A673 (cell line): ENCODE results near the gene TMEM242. TPM values are rescaled to one million over a fixed set of nuclear protein-coding genes. Genes with fewer than 3 reads are reported as not detected.
A peak's percentile ranks its signal among the peaks of the same experiment; 100 is the strongest.

Experiments
- BruUV-seq: library from RNA; stranded (reverse); fragments of 400-500 nt; replicated peaks from 2 replicates; lab custom pipeline; 2021; lab: Mats Ljungman, UMichigan
- CTCF ChIA-PET: fragments of 300-600 bp; sonication (Branson Sonifier 250); formaldehyde crosslinking; loops from one replicate; lab custom pipeline; 2022; ENCODE audit warnings: antibody characterized with exemption; lab: Charles Lee
- POLR2A ChIA-PET: fragments of 300-600 bp; sonication (Branson Sonifier 250); formaldehyde crosslinking; loops from one replicate; lab custom pipeline; 2022; ENCODE audit warnings: antibody characterized with exemption; ENCODE audit not compliant: low non-redundant PET; lab: Charles Lee
- DNase-seq: peaks from one replicate; pipeline ENCODE4 v3.0.0-alpha.2; 2015; ENCODE audit warnings: low spot score
- H3K27ac ChIP-seq: fragments of 200-600 bp; sonication (generic); 2 replicates; pipeline ENCODE4 v1.5.1; 2016; ENCODE audit warnings: mixed run types, low read depth, mild to moderate bottlenecking, mixed read lengths, antibody characterized with exemption, low read length; ENCODE audit not compliant: poor library complexity, severe bottlenecking
- H3K27me3 ChIP-seq: fragments of 200-600 bp; sonication (generic); replicated peaks from 2 replicates; pipeline ENCODE4 v1.6.1; 2017; ENCODE audit warnings: mixed run types, low read depth, mild to moderate bottlenecking, mixed read lengths, antibody characterized with exemption, low read length; ENCODE audit not compliant: insufficient read depth, poor library complexity
- H3K36me3 ChIP-seq: fragments of 200-600 bp; sonication (generic); 2 replicates; pipeline ENCODE4 v1.6.1; 2016; ENCODE audit warnings: mixed run types, mild to moderate bottlenecking, mixed read lengths, antibody characterized with exemption, low read length; ENCODE audit not compliant: insufficient read depth, poor library complexity, severe bottlenecking
- H3K4me1 ChIP-seq: fragments of 200-600 bp; sonication (generic); 2 replicates; pipeline ENCODE4 v1.6.1; 2017; ENCODE audit warnings: mixed run types, mild to moderate bottlenecking, mixed read lengths, antibody characterized with exemption, low read length; ENCODE audit not compliant: insufficient read depth, poor library complexity, severe bottlenecking
- H3K4me3 ChIP-seq: fragments of 200-600 bp; sonication (generic); 2 replicates; pipeline ENCODE4 v1.5.1; 2016; ENCODE audit warnings: low read depth, mixed run types, mild to moderate bottlenecking, mixed read lengths, low read length; ENCODE audit not compliant: poor library complexity, severe bottlenecking
- H3K9me3 ChIP-seq: fragments of 200-600 bp; sonication (generic); 2 replicates; pipeline ENCODE4 v1.6.1; 2016; ENCODE audit warnings: mixed run types, low read depth, mild to moderate bottlenecking, mixed read lengths, antibody characterized with exemption, low read length; ENCODE audit not compliant: poor library complexity, severe bottlenecking
- EZH2 ChIP-seq: fragments of 200-600 bp; sonication (generic); IDR thresholded peaks from 2 replicates; pipeline ENCODE4 v1.6.1; 2017; ENCODE audit warnings: borderline replicate concordance, low read depth, mild to moderate bottlenecking, mixed read lengths, antibody characterized with exemption, low read length; ENCODE audit not compliant: poor library complexity, severe bottlenecking
- intact Hi-C: fragments of 100-400 bp; cut with micrococcal nuclease; formaldehyde crosslinking; loops from one replicate; pipeline ENCODE4 v1.10.0; 2022; ENCODE audit not compliant: unreplicated experiment
- total RNA-seq: library from RNA; stranded (reverse); gene quantifications from 2 replicates; pipeline ENCODE4 v1.2.3, GENCODE V29; 2021
- TF ChIP-seq, protein P1 (sequence below): fragments of 300-800, 200-600 bp; sonication (generic); conservative IDR thresholded peaks from 2 replicates; pipeline ENCODE4 v1.5.1; 2017; ENCODE audit warnings: low read depth, mild to moderate bottlenecking, antibody characterized with exemption, low read length, moderate library complexity, mixed read lengths

The TMEM242 gene
- total RNA-seq, 1 experiment from 2014 or later = 13.2 TPM

GRCh38 chr6:157272866-157273755 is 50.2 kb downstream of the TMEM242 start:
- ChIA-PET CTCF (interaction anchor here (0.9 kb wide), 1 partner anchor 114 kb away, joined by 3 read pairs; no protein-coding TSS in a partner anchor), POLR2A (interaction anchor here (0.5 kb wide), 1 partner anchor 490 kb away, joined by 3 read pairs; no protein-coding TSS in a partner anchor)
- Histone ChIP-seq H3K27ac (no peak overlapping the region), H3K4me1 (peaks cover 14% of the 10 kb centered on the region), H3K4me3 (no peak overlapping the region), H3K36me3 (no peaks in the 10 kb centered on the region), H3K9me3 (no peaks in the 10 kb centered on the region), H3K27me3 (no peaks in the 10 kb centered on the region)
- TF ChIP-seq EZH2 = no peak
- TF ChIP-seq, protein P1, sequence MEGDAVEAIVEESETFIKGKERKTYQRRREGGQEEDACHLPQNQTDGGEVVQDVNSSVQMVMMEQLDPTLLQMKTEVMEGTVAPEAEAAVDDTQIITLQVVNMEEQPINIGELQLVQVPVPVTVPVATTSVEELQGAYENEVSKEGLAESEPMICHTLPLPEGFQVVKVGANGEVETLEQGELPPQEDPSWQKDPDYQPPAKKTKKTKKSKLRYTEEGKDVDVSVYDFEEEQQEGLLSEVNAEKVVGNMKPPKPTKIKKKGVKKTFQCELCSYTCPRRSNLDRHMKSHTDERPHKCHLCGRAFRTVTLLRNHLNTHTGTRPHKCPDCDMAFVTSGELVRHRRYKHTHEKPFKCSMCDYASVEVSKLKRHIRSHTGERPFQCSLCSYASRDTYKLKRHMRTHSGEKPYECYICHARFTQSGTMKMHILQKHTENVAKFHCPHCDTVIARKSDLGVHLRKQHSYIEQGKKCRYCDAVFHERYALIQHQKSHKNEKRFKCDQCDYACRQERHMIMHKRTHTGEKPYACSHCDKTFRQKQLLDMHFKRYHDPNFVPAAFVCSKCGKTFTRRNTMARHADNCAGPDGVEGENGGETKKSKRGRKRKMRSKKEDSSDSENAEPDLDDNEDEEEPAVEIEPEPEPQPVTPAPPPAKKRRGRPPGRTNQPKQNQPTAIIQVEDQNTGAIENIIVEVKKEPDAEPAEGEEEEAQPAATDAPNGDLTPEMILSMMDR = no peak
- no TSS peak for BruUV-seq
- intact Hi-C loops = loop anchor here (5.0 to 10.0 kb wide), 3 partner anchors 36 to 708 kb away; no protein-coding TSS in a partner anchor
- peak; percentile 48 for DNase-seq

- no peak for TF ChIP-seq EZH2
- TF ChIP-seq, protein P1 = no peak
- H3K27me3 ChIP-seq = no peaks in the 10 kb centered on the region
- ChIA-PET CTCF (no interaction called here), POLR2A (no interaction called here)
- no TSS peak for BruUV-seq
- no peak overlapping the region for H3K27ac ChIP-seq
- no peak overlapping the region for H3K4me3 ChIP-seq
- no peaks in the 10 kb centered on the region for H3K36me3 ChIP-seq
- no peaks in the 10 kb centered on the region for H3K9me3 ChIP-seq
- no peak for DNase-seq
- intact Hi-C loops = loop anchor here (5.0 to 10.0 kb wide), 3 partner anchors 35 to 708 kb away; no protein-coding TSS in a partner anchor
- peaks cover 14% of the 10 kb centered on the region for H3K4me1 ChIP-seq
Observed at GRCh38 chr6:157272372-157272771, 50.9 kb downstream of the TMEM242 start.

DNA sequence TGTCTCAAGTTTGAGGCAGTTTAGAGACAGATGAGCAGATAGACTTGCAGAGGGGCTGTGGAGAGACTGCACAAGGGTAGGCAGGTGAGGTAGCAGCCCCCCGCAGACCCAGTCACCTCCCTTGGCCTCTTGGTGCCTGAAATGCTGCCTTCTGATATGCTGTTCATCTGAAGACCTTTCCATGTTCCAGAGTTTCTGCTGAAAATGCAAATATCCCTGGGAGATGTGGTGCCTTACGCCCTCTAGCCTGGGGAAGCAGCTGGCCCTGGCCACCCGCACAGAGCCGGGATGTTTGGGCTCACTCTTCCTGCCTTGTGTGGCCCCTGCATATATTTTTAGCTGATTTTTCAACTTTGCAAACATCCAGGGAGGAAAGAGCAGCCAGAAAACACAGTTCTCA is 51.4 kb downstream of the TMEM242 start:
- peaks cover 14% of the 10 kb centered on the region for H3K4me1 ChIP-seq
- POLR2A ChIA-PET = no interaction called here
- intact Hi-C loops = loop anchor here (5.0 to 10.0 kb wide), 3 partner anchors 35 to 707 kb away; no protein-coding TSS in a partner anchor
- TF ChIP-seq, protein P1 = no peak
- TF ChIP-seq EZH2 = no peak
- H3K36me3 ChIP-seq = no peaks in the 10 kb centered on the region
- DNase-seq = no peak
- H3K27ac ChIP-seq = no peak overlapping the region
- no peak overlapping the region for H3K4me3 ChIP-seq
- H3K27me3 ChIP-seq = no peaks in the 10 kb centered on the region
- no peaks in the 10 kb centered on the region for H3K9me3 ChIP-seq
- CTCF ChIA-PET = no interaction called here
- BruUV-seq = no TSS peak
